Endothelial cell (in vitro differentiated cells): ENCODE measurements around the gene GLTPD2. TPM values are rescaled to one million over a fixed set of nuclear protein-coding genes. Genes with fewer than 3 reads are reported as not detected.

Experiments
- DNase-seq: peaks from one replicate; pipeline ENCODE4 v3.0.0; 2021; ENCODE audit warnings: low spot score
- H3K27ac Mint-ChIP-seq: one replicate; pipeline ENCODE4 v1.8.0; 2021; ENCODE audit warnings: mixed read lengths, inconsistent platforms; ENCODE audit not compliant: unreplicated experiment
- H3K27me3 Mint-ChIP-seq: one replicate; pipeline ENCODE4 v1.8.0; 2021; ENCODE audit warnings: mild to moderate bottlenecking, moderate library complexity, mixed read lengths, inconsistent platforms; ENCODE audit not compliant: unreplicated experiment
- H3K36me3 Mint-ChIP-seq: one replicate; pipeline ENCODE4 v1.8.0; 2021; ENCODE audit warnings: mild to moderate bottlenecking, low read depth, mixed read lengths, inconsistent platforms; ENCODE audit not compliant: unreplicated experiment
- H3K4me1 Mint-ChIP-seq: one replicate; pipeline ENCODE4 v1.8.0; 2021; ENCODE audit warnings: mild to moderate bottlenecking, mixed read lengths, inconsistent platforms; ENCODE audit not compliant: unreplicated experiment
- H3K4me3 Mint-ChIP-seq: one replicate; pipeline ENCODE4 v1.8.0; 2021; ENCODE audit warnings: mild to moderate bottlenecking, mixed read lengths, inconsistent platforms; ENCODE audit not compliant: unreplicated experiment
- H3K9me3 Mint-ChIP-seq: one replicate; pipeline ENCODE4 v1.8.0; 2021; ENCODE audit warnings: mixed read lengths, inconsistent platforms; ENCODE audit not compliant: unreplicated experiment
- CTCF ChIP-seq: fragments of 200-600 bp; sonication (generic); IDR thresholded peaks from one replicate; pipeline ENCODE4 v1.5.0; 2021; ENCODE audit warnings: antibody characterized with exemption; ENCODE audit not compliant: unreplicated experiment
- total RNA-seq: library from RNA; stranded (reverse); fragmentation: NEBNext Ultra II Directional; extraction: Animal tissue kit (Norgen Biotek cat#: 25700); gene quantifications from one replicate; pipeline ENCODE4 v1.2.1, GENCODE V29; 2021; ENCODE audit not compliant: unreplicated experiment

GLTPD2 gene
- total RNA-seq, 1 donor from 2014 or later, result not detected

GRCh38 chr17:4807605-4808377 lies 19.0 kb downstream of the GLTPD2 start:
- peak overlapping the region; percentile 96 for H3K4me3 Mint-ChIP-seq
- H3K36me3 Mint-ChIP-seq, result peaks cover 22% of the 10 kb centered on the region
- no peak for TF ChIP-seq CTCF
- no peak overlapping the region for H3K27ac Mint-ChIP-seq
- no peaks in the 10 kb centered on the region for H3K9me3 Mint-ChIP-seq
- DNase-seq, result no peak
- H3K4me1 Mint-ChIP-seq, result peaks cover 11% of the 10 kb centered on the region
- H3K27me3 Mint-ChIP-seq, result peaks cover 12% of the 10 kb centered on the region

- Mint-ChIP-seq H3K27ac (no peak overlapping the region), H3K36me3 (peaks cover 22% of the 10 kb centered on the region), H3K4me1 (peaks cover 11% of the 10 kb centered on the region), H3K27me3 (peaks cover 12% of the 10 kb centered on the region), H3K4me3 (peak overlapping the region; percentile 85), H3K9me3 (no peaks in the 10 kb centered on the region)
- no peak for TF ChIP-seq CTCF
- DNase-seq, result no peak
These were observed 19.6 kb downstream of the GLTPD2 start for GRCh38 chr17:4808378-4808767.

GRCh38 chr17:4810696-4811290 lies 22.0 kb downstream of the GLTPD2 start:
- Mint-ChIP-seq H3K36me3 (peaks cover 27% of the 10 kb centered on the region), H3K27ac (no peak overlapping the region), H3K9me3 (no peaks in the 10 kb centered on the region), H3K27me3 (peaks cover 5% of the 10 kb centered on the region), H3K4me1 (peaks cover 11% of the 10 kb centered on the region), H3K4me3 (peak overlapping the region; percentile 14)
- no peak for DNase-seq
- no peak for TF ChIP-seq CTCF

GRCh38 chr17:4811471-4811870 lies 22.7 kb downstream of the GLTPD2 start:
- no peak for DNase-seq
- Mint-ChIP-seq H3K4me1 (peaks cover 6% of the 10 kb centered on the region), H3K36me3 (peaks cover 28% of the 10 kb centered on the region), H3K27ac (no peak overlapping the region), H3K4me3 (peak overlapping the region; percentile 24), H3K9me3 (no peaks in the 10 kb centered on the region), H3K27me3 (no peaks in the 10 kb centered on the region)
- no peak for TF ChIP-seq CTCF

- Mint-ChIP-seq H3K27ac (no peak overlapping the region), H3K36me3 (peaks cover 28% of the 10 kb centered on the region)
- no peak for TF ChIP-seq CTCF
These were observed 23.9 kb downstream of the GLTPD2 start for GRCh38 chr17:4812690-4813089.

More at GRCh38 chr17:4812690-4813089, 23.9 kb downstream of the GLTPD2 start:
- H3K4me3 Mint-ChIP-seq, result no peak overlapping the region
- no peak for DNase-seq
- no peaks in the 10 kb centered on the region for H3K9me3 Mint-ChIP-seq
- H3K4me1 Mint-ChIP-seq, result peaks cover 6% of the 10 kb centered on the region
- H3K27me3 Mint-ChIP-seq, result no peaks in the 10 kb centered on the region
